Measurements from ENCODE around the gene RAD51C.

- TF ChIP-seq POLR2AphosphoS5 (IDR thresholded peaks at IDR 0.05; ENCODE audit: low read depth, low read length) (no peak), POLR2A (IDR thresholded peaks at IDR 0.05; ENCODE audit: low read depth, low read length) (no peak), PAX5 (IDR thresholded peaks at IDR 0.05; ENCODE audit: insufficient read depth, low read length, severe bottlenecking) (no peak), TAF1 (IDR thresholded peaks at IDR 0.05; ENCODE audit: low read depth, low read length) (no peak)
Measured at GRCh38 chr17:58660621-58661020, 31.8 kb upstream of the RAD51C start.
